Esophagus muscularis mucosa (tissue), 3 donors: ENCODE measurements around the gene MYO1G.

Experiments used
- POLR2A ChIP-seq: fragments of 450-650 bp; IDR thresholded peaks from one replicate; pipeline ENCODE4 v1.6.1; 2017; ENCODE audit warnings: antibody characterized with exemption, moderate library complexity, mild to moderate bottlenecking, low read depth
- POLR2AphosphoS5 ChIP-seq, 2 donors: sonication (generic); formaldehyde crosslinking; IDR thresholded peaks; one replicate each; pipeline ENCODE4 v1.6.1; 2017; ENCODE audit warnings: antibody characterized with exemption in 2 of 2
- TF ChIP-seq, protein P1 (sequence below), 3 experiments: fragments of 200-600 bp in 2 of 3; fragments of 450-650 bp in 1 of 3; sonication (generic) in 2 of 3; IDR thresholded peaks; one replicate each; pipeline ENCODE4 v1.5.1; 2017 to 2019; ENCODE audit warnings: antibody characterized with exemption in 3 of 3, mild to moderate bottlenecking in 2 of 3, moderate library complexity in 1 of 3

DNA sequence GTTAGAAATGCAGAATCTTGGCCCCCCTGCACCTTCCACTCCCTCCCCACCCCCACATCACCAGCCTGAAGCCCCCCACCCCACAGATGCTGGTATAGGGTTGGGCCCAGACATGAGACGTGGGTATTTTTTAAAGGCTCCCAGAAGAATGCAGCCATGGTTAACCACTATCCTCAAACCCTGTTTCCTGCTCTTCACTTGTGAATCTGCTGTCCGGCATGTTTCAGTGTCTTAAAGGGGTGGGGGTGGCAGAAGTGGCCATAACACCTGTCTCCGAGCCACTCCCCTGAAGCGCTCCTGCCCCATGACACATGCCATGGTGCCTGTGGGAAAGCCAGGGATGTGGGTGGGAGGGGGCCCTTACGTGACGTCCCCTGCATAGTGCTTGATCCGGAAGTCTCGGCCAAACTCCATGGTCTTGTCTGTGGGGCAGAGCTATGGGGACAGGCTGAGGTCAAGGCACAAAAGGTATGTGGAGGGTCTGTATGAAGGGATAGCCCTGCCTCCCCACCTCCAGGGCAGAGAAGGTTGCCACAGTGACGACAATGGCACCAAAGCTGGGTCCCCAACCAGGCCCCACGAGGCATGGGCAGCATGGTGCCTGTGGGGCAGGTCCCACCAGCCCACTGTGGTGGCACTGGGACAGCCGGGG, 9.6 kb downstream of the MYO1G start:
- TF ChIP-seq POLR2A: no peak
- TF ChIP-seq, protein P1, sequence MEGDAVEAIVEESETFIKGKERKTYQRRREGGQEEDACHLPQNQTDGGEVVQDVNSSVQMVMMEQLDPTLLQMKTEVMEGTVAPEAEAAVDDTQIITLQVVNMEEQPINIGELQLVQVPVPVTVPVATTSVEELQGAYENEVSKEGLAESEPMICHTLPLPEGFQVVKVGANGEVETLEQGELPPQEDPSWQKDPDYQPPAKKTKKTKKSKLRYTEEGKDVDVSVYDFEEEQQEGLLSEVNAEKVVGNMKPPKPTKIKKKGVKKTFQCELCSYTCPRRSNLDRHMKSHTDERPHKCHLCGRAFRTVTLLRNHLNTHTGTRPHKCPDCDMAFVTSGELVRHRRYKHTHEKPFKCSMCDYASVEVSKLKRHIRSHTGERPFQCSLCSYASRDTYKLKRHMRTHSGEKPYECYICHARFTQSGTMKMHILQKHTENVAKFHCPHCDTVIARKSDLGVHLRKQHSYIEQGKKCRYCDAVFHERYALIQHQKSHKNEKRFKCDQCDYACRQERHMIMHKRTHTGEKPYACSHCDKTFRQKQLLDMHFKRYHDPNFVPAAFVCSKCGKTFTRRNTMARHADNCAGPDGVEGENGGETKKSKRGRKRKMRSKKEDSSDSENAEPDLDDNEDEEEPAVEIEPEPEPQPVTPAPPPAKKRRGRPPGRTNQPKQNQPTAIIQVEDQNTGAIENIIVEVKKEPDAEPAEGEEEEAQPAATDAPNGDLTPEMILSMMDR (IDR thresholded peaks at IDR 0.05): no peak
- no peak for TF ChIP-seq POLR2AphosphoS5 (IDR thresholded peaks at IDR 0.05)
